DMS114 treated with DMSO at 0.1 percent for 48 hours (cell line): ENCODE data around the gene CPTP.

Experiments
- DNase-seq: peaks from one replicate; lab custom pipeline; 2025; ENCODE audit not compliant: unreplicated experiment; lab: John Stamatoyannopoulos, UW

CPTP gene

GRCh38 chr1:1347026-1347595, 22.5 kb downstream of the CPTP start:
- DNase-seq = no peak

- no peak for DNase-seq
Measured at GRCh38 chr1:1347663-1348419, 23.2 kb downstream of the CPTP start.

- no peak for DNase-seq
Measured at GRCh38 chr1:1348420-1349255, 24.0 kb downstream of the CPTP start.

GRCh38 chr1:1349256-1350012, 24.8 kb downstream of the CPTP start, which contains the start of gene DVL1:
Gene DVL1, minus strand, starts transcription at chr1:1349418. Its CDS starts 353 bp downstream, at chr1:1349065.
- no peak for DNase-seq

- no peak for DNase-seq
Measured at GRCh38 chr1:1351511-1352427, 27.2 kb downstream of the CPTP start.

GRCh38 chr1:1352786-1353388, 28.3 kb downstream of the CPTP start:
- no peak for DNase-seq

GRCh38 chr1:1353389-1354151, 29.0 kb downstream of the CPTP start:
- no peak for DNase-seq

GRCh38 chr1:1354271-1355247, 30.0 kb downstream of the CPTP start:
- DNase-seq = no peak

GRCh38 chr1:1355416-1355815, 30.8 kb downstream of the CPTP start:
- DNase-seq = no peak

- no peak for DNase-seq
Measured at GRCh38 chr1:1356166-1356795, 31.7 kb downstream of the CPTP start.

- DNase-seq = no peak
Measured at GRCh38 chr1:1356796-1357401, 32.3 kb downstream of the CPTP start.

GRCh38 chr1:1357871-1358432, 33.4 kb downstream of the CPTP start:
- no peak for DNase-seq

GRCh38 chr1:1358433-1359271, 34.0 kb downstream of the CPTP start, which contains the start of gene MXRA8:
Gene MXRA8, minus strand, starts transcription at chr1:1358555. Its CDS starts 51 bp downstream, at chr1:1358504.
- no peak for DNase-seq

- DNase-seq = no peak
Measured at GRCh38 chr1:1359308-1359663, 34.7 kb downstream of the CPTP start.

- DNase-seq = no peak
Measured at GRCh38 chr1:1359664-1360468, 35.3 kb downstream of the CPTP start.
